GM21529 (cell line): Measurements from ENCODE around the gene LMBR1L.
"Not testable (repeated sequence)": the region's sequence is repeated elsewhere in the genome, so short reads cannot be mapped to it uniquely, and the experiment has no call there.

Experiments
- ATAC-seq: cut with Tn5 transposase; IDR thresholded peaks from one replicate; pipeline ENCODE4 v1.9.1; 2021; ENCODE audit not compliant: unreplicated experiment

Gene LMBR1L

GRCh38 chr12:49088932-49089330 is 21.7 kb downstream of the LMBR1L start:
- no peak for ATAC-seq

- ATAC-seq: peak; percentile 87
These were observed 22.3 kb downstream of the LMBR1L start for GRCh38 chr12:49088150-49088931.

GRCh38 chr12:49086116-49086515 is 24.5 kb downstream of the LMBR1L start:
- no peak for ATAC-seq

- no peak for ATAC-seq
These were observed 26.2 kb downstream of the LMBR1L start for GRCh38 chr12:49084438-49084837.

- no peak for ATAC-seq
These were observed 30.9 kb downstream of the LMBR1L start for GRCh38 chr12:49079793-49080192.

- no peak for ATAC-seq
These were observed 39.7 kb downstream of the LMBR1L start for GRCh38 chr12:49070971-49071370.

- peak; percentile 97 for ATAC-seq
These were observed 40.9 kb downstream of the LMBR1L start, which contains the start of gene RHEBL1 for GRCh38 chr12:49069507-49070346. TSS of gene RHEBL1 (minus strand) at chr12:49069979. CDS start at chr12:49069785, 194 bp downstream.

- no peak for ATAC-seq
These were observed 41.7 kb downstream of the LMBR1L start for GRCh38 chr12:49068879-49069506.

- ATAC-seq: no peak
These were observed 44.5 kb downstream of the LMBR1L start for GRCh38 chr12:49066120-49066519.

- ATAC-seq: no peak
These were observed 45.9 kb downstream of the LMBR1L start for GRCh38 chr12:49064767-49065152.

- not testable (repeated sequence) for ATAC-seq
These were observed 48.7 kb downstream of the LMBR1L start for GRCh38 chr12:49061916-49062315.

GRCh38 chr12:49061157-49061650 is 49.4 kb downstream of the LMBR1L start:
- ATAC-seq: peak; percentile 1

- peak; percentile 52 for ATAC-seq
These were observed 50.1 kb downstream of the LMBR1L start, which contains the start of gene KMT2D for GRCh38 chr12:49060237-49061156. TSS of gene KMT2D (minus strand) at chr12:49060794. CDS start at chr12:49055324, 5,470 bp downstream.

GRCh38 chr12:49059299-49060171 is 51.1 kb downstream of the LMBR1L start:
- peak; percentile 13 for ATAC-seq

- no peak for ATAC-seq
These were observed 51.7 kb downstream of the LMBR1L start for GRCh38 chr12:49059045-49059298.

GRCh38 chr12:49058366-49059044 is 52.1 kb downstream of the LMBR1L start:
- no peak for ATAC-seq

- ATAC-seq: no peak
These were observed 52.8 kb downstream of the LMBR1L start for GRCh38 chr12:49057888-49058287.

- ATAC-seq: peak; percentile 71
These were observed 54.5 kb downstream of the LMBR1L start for GRCh38 chr12:49055978-49056754.
